GM21717 (cell line): ENCODE data around the gene HSF2BP.
"Not testable (repeated sequence)": the region's sequence is repeated elsewhere in the genome, so short reads cannot be mapped to it uniquely, and the experiment has no call there.

Experiments
- ATAC-seq: cut with Tn5 transposase; IDR thresholded peaks from one replicate; pipeline ENCODE4 v1.9.1; 2021; ENCODE audit warnings: mild to moderate bottlenecking, moderate library complexity; ENCODE audit not compliant: unreplicated experiment

HSF2BP gene

GRCh38 chr21:43688906-43689305 is 29.6 kb upstream of the HSF2BP start:
- no peak for ATAC-seq

- no peak for ATAC-seq
Observed at GRCh38 chr21:43687566-43688399, 28.5 kb upstream of the HSF2BP start.

DNA sequence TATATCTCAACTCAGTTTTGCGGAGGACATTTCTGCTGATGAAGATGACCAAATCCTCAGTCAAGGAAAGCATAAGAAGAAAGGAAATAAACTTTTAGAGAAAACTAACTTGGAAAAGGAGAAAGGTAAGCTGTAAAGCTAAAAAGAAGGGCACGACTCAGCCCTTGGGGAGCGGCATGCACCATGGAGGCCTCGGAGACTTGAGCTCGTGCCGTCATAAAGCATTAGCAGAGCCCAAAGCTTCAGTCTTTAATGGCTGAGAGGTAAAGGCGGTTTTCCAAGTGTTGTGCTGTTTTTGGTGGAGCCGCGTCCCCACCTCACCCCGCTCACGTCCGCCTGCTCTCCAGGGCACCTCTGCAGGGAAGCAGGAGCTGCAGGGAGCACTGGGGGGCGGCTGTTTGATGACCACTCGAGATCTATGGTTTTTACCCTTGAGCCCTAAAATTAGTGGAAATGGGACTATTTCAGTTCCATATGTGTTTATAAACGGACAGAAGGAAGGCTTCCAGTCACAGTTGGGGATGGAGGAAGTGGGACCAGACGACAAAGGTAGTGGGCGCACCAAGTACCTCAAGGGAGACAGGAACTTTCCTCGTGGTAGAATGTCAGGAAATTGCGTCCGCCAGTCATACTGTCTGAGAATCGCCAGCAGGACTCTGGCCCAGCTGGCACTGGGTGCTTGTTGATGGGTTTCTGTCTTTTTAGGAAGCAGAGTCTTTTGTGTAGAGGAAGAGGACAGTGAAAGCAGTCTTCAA is 27.7 kb upstream of the HSF2BP start:
- no peak for ATAC-seq

- no peak for ATAC-seq
Observed at GRCh38 chr21:43684424-43684823, 25.1 kb upstream of the HSF2BP start.

GRCh38 chr21:43681650-43682049 is 22.4 kb upstream of the HSF2BP start:
- no peak for ATAC-seq

DNA sequence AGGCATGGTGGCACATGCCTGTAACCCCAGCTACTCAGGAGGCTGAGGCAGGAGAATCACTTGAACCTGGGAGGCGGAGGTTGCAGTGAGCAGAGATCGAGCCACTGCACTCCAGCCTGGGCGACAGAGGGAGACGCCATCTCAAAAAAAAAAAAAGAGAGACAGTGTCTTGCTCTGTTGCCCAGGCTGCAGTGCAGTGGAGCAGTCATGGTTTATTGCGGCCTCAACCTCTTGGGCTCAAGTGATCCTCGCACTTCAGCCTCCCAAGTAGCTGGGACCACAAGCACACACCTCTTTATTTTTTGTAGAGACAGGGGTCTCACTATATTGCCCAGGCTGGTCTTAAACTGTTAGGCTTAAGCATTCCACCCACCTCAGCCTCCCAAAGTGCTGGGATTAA is 21.1 kb upstream of the HSF2BP start:
- not testable (repeated sequence) for ATAC-seq

DNA sequence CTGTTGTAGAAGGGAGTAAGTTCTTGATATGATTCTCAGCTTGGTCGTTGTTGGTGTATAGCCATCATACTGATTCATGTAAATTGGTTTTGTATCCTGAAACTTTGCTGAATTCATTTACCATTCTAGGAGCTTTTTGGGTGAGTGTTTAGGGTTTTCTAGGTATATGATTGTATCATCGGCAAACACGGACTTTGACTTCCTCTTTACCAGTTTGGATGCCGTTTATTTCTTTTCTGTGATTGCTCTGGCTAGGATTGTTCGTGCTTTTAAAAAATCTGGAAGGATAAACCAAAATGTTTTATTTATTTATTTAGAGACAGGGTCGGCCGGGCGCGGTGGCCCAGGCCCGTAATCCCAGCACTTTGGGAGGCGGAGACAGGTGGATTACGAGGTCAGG is 20.7 kb upstream of the HSF2BP start:
- ATAC-seq = no peak

DNA sequence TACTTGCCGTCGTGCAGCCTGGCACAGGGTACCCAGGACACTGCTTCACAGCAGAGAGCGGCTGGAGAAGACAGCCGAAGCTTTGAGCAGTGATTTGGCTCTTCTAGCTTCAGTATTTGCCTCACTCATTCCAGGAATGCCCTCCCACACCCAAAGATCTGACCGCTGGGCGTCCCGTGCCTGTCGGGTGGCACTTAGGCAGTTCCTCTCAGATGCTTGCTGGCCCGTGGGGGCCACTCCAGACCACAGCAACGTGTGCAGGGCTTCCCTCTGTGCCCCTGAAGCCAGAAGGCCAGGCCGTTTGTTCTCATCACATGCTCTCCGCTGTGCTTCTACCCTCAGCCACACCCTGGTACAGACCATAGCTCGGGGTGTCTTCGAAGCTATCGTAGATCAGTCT is 17.1 kb upstream of the HSF2BP start:
- no peak for ATAC-seq

GRCh38 chr21:43675871-43676270 is 16.6 kb upstream of the HSF2BP start:
- ATAC-seq = no peak

DNA sequence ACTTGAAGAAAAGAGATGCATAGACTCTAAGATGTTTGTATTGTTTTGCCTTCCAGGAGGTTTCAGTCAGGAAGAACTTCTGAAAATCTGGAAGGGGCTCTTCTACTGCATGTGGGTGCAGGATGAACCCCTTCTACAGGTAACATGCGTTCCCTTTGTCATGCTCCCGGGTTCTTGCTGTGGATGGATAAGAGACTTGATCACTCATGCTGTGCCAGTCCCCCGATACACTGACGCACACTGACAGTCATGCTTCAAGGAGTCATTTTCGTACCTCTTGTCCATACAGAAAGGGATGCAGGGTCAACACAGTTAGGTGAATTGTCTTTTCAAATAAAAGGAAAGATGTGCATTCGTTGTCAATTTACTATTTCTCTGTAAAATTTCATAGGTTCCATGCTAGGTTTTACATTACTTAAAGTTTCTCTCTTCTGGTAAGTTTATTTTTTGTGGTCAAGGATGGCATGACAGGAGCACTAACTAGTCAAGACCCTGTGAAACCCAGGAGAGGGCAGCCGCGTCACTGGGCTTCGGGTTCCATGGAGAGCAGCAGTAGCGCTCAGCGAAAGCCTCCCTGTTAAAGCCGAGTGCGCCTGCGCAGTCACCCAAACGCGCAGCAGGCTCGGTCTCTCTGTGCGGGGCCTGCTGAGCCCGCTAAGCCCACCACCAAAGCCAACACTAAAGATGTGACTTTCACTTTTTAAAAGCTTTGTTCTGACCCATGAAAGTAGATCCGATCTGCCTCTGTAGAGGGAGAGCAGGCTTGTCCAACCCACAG is 10.7 kb upstream of the HSF2BP start:
- no peak for ATAC-seq

GRCh38 chr21:43667191-43667904 is 8.1 kb upstream of the HSF2BP start:
- ATAC-seq = no peak

DNA sequence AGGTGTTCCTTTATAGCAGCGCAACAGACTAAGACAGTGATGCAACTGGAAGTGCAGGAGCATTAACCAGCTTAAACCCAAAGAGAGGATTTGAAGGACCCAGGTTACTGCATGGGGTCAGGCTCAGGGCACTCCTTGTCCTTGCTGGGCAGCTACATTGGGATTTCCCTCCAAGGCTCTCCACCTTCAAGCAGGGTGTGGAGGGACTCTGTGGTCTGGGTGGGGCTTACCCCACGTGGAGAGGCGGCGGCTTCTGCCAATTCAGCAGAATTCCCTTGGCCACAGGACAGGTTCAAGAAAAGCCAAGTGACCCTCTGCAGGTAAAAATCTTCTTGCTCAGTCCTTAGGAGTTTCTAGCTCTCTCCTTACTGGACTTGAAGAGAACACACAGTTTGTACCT is 6.6 kb upstream of the HSF2BP start:
- no peak for ATAC-seq

GRCh38 chr21:43664358-43664757 is 5.1 kb upstream of the HSF2BP start:
- no peak for ATAC-seq

DNA sequence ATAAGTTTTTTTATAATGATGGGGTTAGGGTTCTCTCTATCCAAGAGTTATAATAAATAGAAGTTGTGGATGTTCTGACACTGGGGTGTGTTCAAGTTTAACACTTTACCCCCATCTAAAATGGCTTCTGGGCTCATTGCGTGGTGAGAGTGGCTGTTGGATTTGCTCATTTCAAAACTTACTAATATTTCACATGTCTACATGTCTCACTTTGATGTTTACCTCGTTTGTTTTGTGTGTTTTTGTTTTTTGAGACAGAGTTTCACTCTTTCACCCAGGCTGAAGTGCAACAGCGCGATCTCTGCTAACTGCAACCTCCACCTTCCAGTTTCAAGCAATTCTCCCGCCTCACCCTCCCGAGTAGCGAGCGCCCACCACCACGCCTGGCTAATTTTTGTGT is 3.7 kb upstream of the HSF2BP start:
- ATAC-seq = no peak

- no peak for ATAC-seq
Observed at GRCh38 chr21:43662286-43662685, 3.0 kb upstream of the HSF2BP start.

DNA sequence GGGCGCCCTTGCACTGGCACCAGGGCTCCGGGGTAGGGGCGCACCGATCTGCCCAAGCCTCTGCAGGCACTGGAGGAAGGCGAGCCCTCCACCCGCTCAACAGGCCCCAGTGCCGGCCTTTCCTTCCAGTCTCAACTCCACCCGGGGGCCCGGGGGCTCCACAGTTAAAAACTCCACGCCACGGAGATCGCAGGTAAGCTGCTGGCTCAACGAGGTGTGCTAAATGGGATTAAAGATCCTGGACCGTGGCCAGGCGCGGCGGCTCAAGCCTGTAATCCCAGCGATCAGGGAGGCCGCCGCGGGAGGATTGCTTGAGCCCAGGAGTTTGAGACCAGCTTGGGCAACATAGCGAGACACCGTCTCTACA is 536 bp downstream of the HSF2BP start:
- no peak for ATAC-seq

- ATAC-seq = no peak
Observed at GRCh38 chr21:43658088-43658741, 1.1 kb downstream of the HSF2BP start.

DNA sequence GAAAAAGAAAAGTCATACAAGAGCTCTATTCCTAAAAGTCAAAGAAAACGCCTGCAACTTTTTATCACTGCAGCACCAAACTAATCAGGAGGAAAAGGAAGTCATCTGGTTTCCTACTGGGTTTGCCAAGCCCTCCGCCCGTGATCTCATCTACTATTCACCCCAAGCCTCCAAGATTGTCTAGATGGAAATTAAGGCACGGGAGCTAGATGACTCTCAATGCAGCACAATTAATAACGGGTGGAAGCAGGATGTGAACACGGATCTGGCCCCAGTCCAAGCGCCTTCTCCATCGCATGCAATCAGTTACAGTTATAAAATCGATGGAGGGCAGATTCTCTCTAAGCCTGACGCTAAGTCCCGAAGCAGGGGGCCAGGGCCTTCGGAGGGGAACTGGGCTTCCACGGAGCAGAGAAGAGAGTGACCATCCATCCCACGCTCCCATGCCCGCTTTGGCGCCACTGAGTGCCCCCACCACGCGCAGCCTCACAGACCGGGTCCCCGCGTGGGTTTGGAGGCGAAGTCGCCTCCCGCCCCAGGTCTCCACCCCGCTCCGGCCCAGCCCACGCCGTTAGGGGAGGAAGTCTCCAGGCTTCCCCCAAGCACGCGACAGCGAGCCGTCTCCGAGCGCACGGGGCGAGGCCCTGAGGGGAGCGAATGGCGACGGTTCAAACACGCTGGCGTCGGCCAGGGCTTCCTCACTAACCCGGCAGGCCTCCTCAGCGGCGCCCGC is 1.8 kb downstream of the HSF2BP start:
- no peak for ATAC-seq

DNA sequence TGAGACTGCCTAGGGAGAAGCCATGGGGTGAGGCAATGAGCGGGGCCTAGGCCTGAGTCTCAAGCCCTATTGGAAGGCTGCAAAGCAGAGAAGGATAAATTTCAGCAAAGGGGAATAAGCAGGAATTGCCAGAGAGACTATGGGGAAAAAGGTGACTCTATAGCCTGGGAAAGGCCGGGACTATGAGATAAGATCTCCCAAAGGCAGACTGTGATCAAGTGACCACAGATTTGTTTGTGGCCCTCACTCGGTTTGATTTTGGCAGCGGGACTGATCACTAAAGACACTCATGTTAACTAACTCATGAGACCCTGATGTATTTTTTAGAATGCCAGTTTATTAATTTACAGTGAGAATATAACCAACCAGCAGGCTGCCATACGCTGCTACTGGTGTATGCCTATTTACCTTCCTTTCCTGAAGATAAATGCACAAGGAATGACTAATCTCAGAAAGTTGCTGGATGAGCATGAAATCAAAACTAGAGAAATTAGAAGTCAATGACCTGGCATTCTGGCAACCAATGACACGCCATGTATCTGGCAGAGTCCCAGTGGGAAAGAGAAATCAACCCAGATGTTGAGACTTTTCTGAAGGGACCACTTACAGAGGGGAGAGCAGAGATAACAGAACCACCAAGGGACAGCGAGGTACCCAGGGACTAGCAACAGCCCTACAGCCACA is 4.3 kb downstream of the HSF2BP start:
- no peak for ATAC-seq
